OCI-LY3 (cell line): Measurements from ENCODE around the gene MBNL1.

Experiments
- EZH2phosphoT487 ChIP-seq: fragments of 200-600 bp; shearing (Covaris generic); IDR thresholded peaks from 2 replicates; pipeline ENCODE4 v1.6.1; 2018; ENCODE audit warnings: antibody characterized with exemption, mixed run types, low read depth
- TF ChIP-seq, protein P1 (sequence below): fragments of 200-600, 300-600 bp; sonication (generic); IDR thresholded peaks from 2 replicates; pipeline ENCODE4 v1.5.1; 2014; ENCODE audit warnings: antibody characterized with exemption, low read length, low read depth

DNA sequence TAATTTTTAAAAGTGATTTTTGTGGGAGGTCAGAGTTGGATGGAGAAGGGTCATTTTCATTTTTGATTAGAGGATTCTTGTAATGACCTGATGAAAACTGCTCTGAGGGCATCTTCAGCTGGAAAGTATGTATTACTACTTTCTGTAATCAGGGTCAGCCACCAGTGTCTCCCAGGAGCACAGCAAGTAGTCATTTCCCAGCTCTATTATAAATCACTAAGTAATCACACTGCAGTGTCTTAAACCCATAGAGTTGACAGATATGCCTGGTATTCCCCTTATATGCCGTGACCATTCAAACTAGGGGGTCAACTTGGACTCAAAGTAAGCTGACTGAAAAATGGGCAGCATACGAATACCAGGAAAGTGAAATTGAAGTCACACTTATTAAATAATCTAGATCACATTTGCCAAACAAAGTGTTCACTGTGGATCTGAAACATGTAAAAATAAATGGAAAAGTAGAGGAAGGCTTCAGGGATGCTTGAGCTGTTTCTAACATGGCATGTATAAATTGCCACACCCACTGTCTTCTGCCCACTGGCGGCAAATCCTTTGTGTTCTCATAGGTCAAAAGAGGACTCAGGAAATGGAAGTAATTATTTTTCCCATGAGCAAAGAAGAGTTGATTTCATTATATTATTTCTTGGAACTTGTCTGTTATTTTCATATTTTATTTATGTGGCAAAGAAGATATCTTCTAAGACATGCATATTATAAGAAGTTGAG lies 105.7 kb downstream of the MBNL1 start:
- TF ChIP-seq, protein P1, sequence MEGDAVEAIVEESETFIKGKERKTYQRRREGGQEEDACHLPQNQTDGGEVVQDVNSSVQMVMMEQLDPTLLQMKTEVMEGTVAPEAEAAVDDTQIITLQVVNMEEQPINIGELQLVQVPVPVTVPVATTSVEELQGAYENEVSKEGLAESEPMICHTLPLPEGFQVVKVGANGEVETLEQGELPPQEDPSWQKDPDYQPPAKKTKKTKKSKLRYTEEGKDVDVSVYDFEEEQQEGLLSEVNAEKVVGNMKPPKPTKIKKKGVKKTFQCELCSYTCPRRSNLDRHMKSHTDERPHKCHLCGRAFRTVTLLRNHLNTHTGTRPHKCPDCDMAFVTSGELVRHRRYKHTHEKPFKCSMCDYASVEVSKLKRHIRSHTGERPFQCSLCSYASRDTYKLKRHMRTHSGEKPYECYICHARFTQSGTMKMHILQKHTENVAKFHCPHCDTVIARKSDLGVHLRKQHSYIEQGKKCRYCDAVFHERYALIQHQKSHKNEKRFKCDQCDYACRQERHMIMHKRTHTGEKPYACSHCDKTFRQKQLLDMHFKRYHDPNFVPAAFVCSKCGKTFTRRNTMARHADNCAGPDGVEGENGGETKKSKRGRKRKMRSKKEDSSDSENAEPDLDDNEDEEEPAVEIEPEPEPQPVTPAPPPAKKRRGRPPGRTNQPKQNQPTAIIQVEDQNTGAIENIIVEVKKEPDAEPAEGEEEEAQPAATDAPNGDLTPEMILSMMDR = no peak
- no peak for TF ChIP-seq EZH2phosphoT487
